ENCODE results near the gene DELE1.
A peak's percentile ranks its signal among the peaks of the same experiment; 100 is the strongest.

DELE1 gene

GRCh38 chr5:141968914-141969608, 45.4 kb downstream of the DELE1 start, which contains the start of gene RNF14:
RNF14 (plus strand) TSS chr5:141969105; CDS start chr5:141973589, 4,484 bp downstream.
- Histone ChIP-seq H3K79me2 (ENCODE audit: insufficient read depth, low read length) (peaks cover 22% of the 10 kb centered on the region), H3K4me2 (ENCODE audit: low read depth, low read length, poor library complexity, severe bottlenecking) (peak within 1 kb of the TSS; percentile 99), H3K4me1 (ENCODE audit: insufficient read depth, low read length, poor library complexity, severe bottlenecking) (peaks cover 28% of the 10 kb centered on the region), H3K9me2 (replicated peaks; ENCODE audit: low read depth, low read length) (no peaks in the 10 kb centered on the region), H3K27me3 (ENCODE audit: insufficient read depth, low read length, poor library complexity, severe bottlenecking) (no peaks in the 10 kb centered on the region), H3K9ac (ENCODE audit: low read depth, low read length, poor library complexity, severe bottlenecking) (peak within 1 kb of the TSS; percentile 95), H2AFZ (ENCODE audit: low read length) (peak within 1 kb of the TSS; percentile 96), H3K9me3 (ENCODE audit: insufficient read depth, low read depth, low read length) (no peaks in the 10 kb centered on the region), H3K4me3 (ENCODE audit: low read length, poor library complexity, severe bottlenecking) (peak within 1 kb of the TSS; percentile 93), H4K20me1 (ENCODE audit: insufficient read depth, low read length, poor library complexity, severe bottlenecking) (peaks cover 4% of the 10 kb centered on the region), H3F3A (ENCODE audit: low read depth) (peaks cover 5% of the 10 kb centered on the region; the same call in 1 of the 2 replicates), H3K36me3 (ENCODE audit: insufficient read depth, low read length) (no peaks in the 10 kb centered on the region)
- TF ChIP-seq CTCF (conservative IDR thresholded peaks at IDR 0.05; ENCODE audit: low read length) (peak; percentile 85), EZH2phosphoT487 (IDR thresholded peaks at IDR 0.05; ENCODE audit: borderline replicate concordance) (no peak)

GRCh38 chr5:141969783-141970771, 46.4 kb downstream of the DELE1 start:
- Histone ChIP-seq H4K20me1 (ENCODE audit: insufficient read depth, low read length, poor library complexity, severe bottlenecking) (peaks cover 4% of the 10 kb centered on the region), H3K9me3 (ENCODE audit: insufficient read depth, low read depth, low read length) (no peaks in the 10 kb centered on the region), H3K79me2 (ENCODE audit: insufficient read depth, low read length) (peaks cover 26% of the 10 kb centered on the region), H3K4me2 (ENCODE audit: low read depth, low read length, poor library complexity, severe bottlenecking) (peak overlapping the region; percentile 99), H2AFZ (ENCODE audit: low read length) (peak overlapping the region; percentile 80; the same call in 1 of the 2 replicates), H3K4me1 (ENCODE audit: insufficient read depth, low read length, poor library complexity, severe bottlenecking) (peaks cover 39% of the 10 kb centered on the region), H3K36me3 (ENCODE audit: insufficient read depth, low read length) (peaks cover 3% of the 10 kb centered on the region; the same call in 1 of the 2 replicates), H3K9ac (ENCODE audit: low read depth, low read length, poor library complexity, severe bottlenecking) (peak overlapping the region; percentile 95), H3K4me3 (ENCODE audit: low read length, poor library complexity, severe bottlenecking) (peak overlapping the region; percentile 93), H3K27me3 (ENCODE audit: insufficient read depth, low read length, poor library complexity, severe bottlenecking) (no peaks in the 10 kb centered on the region), H3K9me2 (replicated peaks; ENCODE audit: low read depth, low read length) (no peaks in the 10 kb centered on the region), H3F3A (ENCODE audit: low read depth) (peaks cover 5% of the 10 kb centered on the region; the same call in 1 of the 2 replicates)
- TF ChIP-seq CTCF (conservative IDR thresholded peaks at IDR 0.05; ENCODE audit: low read length) (no peak), EZH2phosphoT487 (IDR thresholded peaks at IDR 0.05; ENCODE audit: borderline replicate concordance) (no peak)

GRCh38 chr5:141973871-141974595, 50.4 kb downstream of the DELE1 start:
- Histone ChIP-seq H3K27me3 (ENCODE audit: insufficient read depth, low read length, poor library complexity, severe bottlenecking) (no peaks in the 10 kb centered on the region), H4K20me1 (ENCODE audit: insufficient read depth, low read length, poor library complexity, severe bottlenecking) (peaks cover 4% of the 10 kb centered on the region), H3K4me2 (ENCODE audit: low read depth, low read length, poor library complexity, severe bottlenecking) (peak overlapping the region; percentile 30), H3K9ac (ENCODE audit: low read depth, low read length, poor library complexity, severe bottlenecking) (no peak overlapping the region), H3K36me3 (ENCODE audit: insufficient read depth, low read length) (peaks cover 12% of the 10 kb centered on the region; the same call in 1 of the 2 replicates), H3K79me2 (ENCODE audit: insufficient read depth, low read length) (peaks cover 26% of the 10 kb centered on the region), H2AFZ (ENCODE audit: low read length) (no peak overlapping the region), H3K4me3 (ENCODE audit: low read length, poor library complexity, severe bottlenecking) (peak overlapping the region; percentile 1), H3K9me3 (ENCODE audit: insufficient read depth, low read depth, low read length) (no peaks in the 10 kb centered on the region), H3K4me1 (ENCODE audit: insufficient read depth, low read length, poor library complexity, severe bottlenecking) (peaks cover 36% of the 10 kb centered on the region), H3F3A (ENCODE audit: low read depth) (peaks cover 5% of the 10 kb centered on the region; the same call in 1 of the 2 replicates), H3K9me2 (replicated peaks; ENCODE audit: low read depth, low read length) (no peaks in the 10 kb centered on the region)
- no peak for TF ChIP-seq EZH2phosphoT487 (IDR thresholded peaks at IDR 0.05; ENCODE audit: borderline replicate concordance)
- no peak for TF ChIP-seq CTCF (conservative IDR thresholded peaks at IDR 0.05; ENCODE audit: low read length)
